HCT116 (cell line): ENCODE results near the gene CDK19.

ENCODE experiments used
- ATF3 ChIP-seq: IDR thresholded peaks from 2 replicates; pipeline ENCODE4 v1.6.1; 2012
- CTCF ChIP-seq, 3 experiments: fragments of 200-600 bp in 1 of 3; sonication (generic) in 1 of 3; IDR thresholded peaks in 2 of 3; conservative IDR thresholded peaks in 1 of 3; 2 replicates each; pipeline ENCODE4 v1.5.1; 2012 to 2017; ENCODE audit warnings: low read depth in 2 of 3, low read length in 2 of 3, antibody characterized with exemption in 1 of 3, borderline replicate concordance in 1 of 3, control low read depth in 1 of 3, mild to moderate bottlenecking in 1 of 3, mixed read lengths in 1 of 3, mixed run types in 1 of 3, moderate library complexity in 1 of 3; ENCODE audit not compliant: insufficient read depth in 1 of 3
- EZH2phosphoT487 ChIP-seq: fragments of 200-600 bp; IDR thresholded peaks from 2 replicates; pipeline ENCODE4 v1.6.1; 2018; ENCODE audit warnings: antibody characterized with exemption, borderline replicate concordance
- POLR2A ChIP-seq: IDR thresholded peaks from 2 replicates; pipeline ENCODE4 v1.7.0; 2011; ENCODE audit warnings: borderline replicate concordance; ENCODE audit not compliant: insufficient read depth, insufficient read length; ENCODE audit errors: extremely low read depth
- POLR2AphosphoS5 ChIP-seq: IDR thresholded peaks from 2 replicates; pipeline ENCODE4 v1.6.1; 2011; ENCODE audit warnings: mild to moderate bottlenecking, low read depth, low read length, moderate library complexity
- SP1 ChIP-seq: IDR thresholded peaks from 2 replicates; pipeline ENCODE4 v1.6.1; 2012; ENCODE audit warnings: low read depth
- YY1 ChIP-seq: IDR thresholded peaks from 2 replicates; pipeline ENCODE4 v1.6.1; 2011; ENCODE audit warnings: low read length, low read depth, moderate library complexity, mild to moderate bottlenecking; ENCODE audit not compliant: insufficient replicate concordance; ENCODE audit errors: extremely low read depth
- ZFX ChIP-seq: fragments of 450-650 bp; IDR thresholded peaks from 2 replicates; pipeline ENCODE4 v1.6.1; 2017

- TF ChIP-seq EZH2phosphoT487 (no peak), CTCF (IDR thresholded peaks at IDR 0.05 in 2 of 3, conservative IDR thresholded peaks at IDR 0.05 in 1 of 3; ENCODE audit: borderline replicate concordance in 1 of 3, insufficient read depth in 1 of 3, low read depth in 2 of 3, low read length in 2 of 3) (no peak), POLR2AphosphoS5 (no peak), POLR2A (no peak), ZFX (no peak), SP1 (no peak), ATF3 (no peak), YY1 (no peak)
Measured at GRCh38 chr6:110859335-110859792, 44.1 kb upstream of the CDK19 start.
